ENCODE measurements around the gene DNAJC10. TPM values are rescaled to one million over a fixed set of nuclear protein-coding genes. Genes with fewer than 3 reads are reported as not detected.

The DNAJC10 gene
- total and polyA plus RNA-seq, 9 of the 15 experiments (the other 6 are each of a cell fraction or from before 2014, with no cell fraction given), result 9.8 to 77.7 (median 57.3) TPM

- DNase-seq (ENCODE audit: extremely low read depth in 1 of 4, low spot score in 3 of 4), result no peak
- H3K27me3 ChIP-seq (ENCODE audit: control insufficient read depth in 2 of 2, insufficient read depth in 2 of 2, low read length in 2 of 2), result no peaks in the 10 kb centered on the region
- peaks cover 71% of the 10 kb centered on the region for H3K36me3 ChIP-seq (ENCODE audit: control insufficient read depth, insufficient read depth, low read length)
- WGBS (ENCODE audit: insufficient coverage, low coverage, missing lambda C conversion rate), result 79% methylated on average over 2 of the region's 2 CpGs
- ATAC-seq, result no peak
- no peak overlapping the region for H2AFZ ChIP-seq (ENCODE audit: low read depth, low read length)
- CTCF ChIA-PET (ENCODE audit: low intra/inter-chr PET ratio), result no interaction called here
- in situ Hi-C loops (cut with MboI) (no loop called here), intact Hi-C loops (cut with micrococcal nuclease) (no loop called here)
- POLR2A ChIA-PET, result interaction anchor here (0.7 kb wide), 1 partner anchor 9 kb away, joined by 3 read pairs; no protein-coding TSS in a partner anchor
- H3K4me2 ChIP-seq (ENCODE audit: insufficient read depth, low read length), result no peak overlapping the region
- no peak overlapping the region for H3K9ac ChIP-seq (ENCODE audit: insufficient read depth in 1 of 2, low read depth in 2 of 2, low read length in 2 of 2)
- H3K4me3 ChIP-seq, result no peak overlapping the region
- no peak overlapping the region for H3K27ac ChIP-seq (ENCODE audit: extremely low read depth, low read depth, low read length)
- no peaks in the 10 kb centered on the region for H3K79me2 ChIP-seq (ENCODE audit: control insufficient read depth, insufficient read depth, low read length)
- H3K9me3 ChIP-seq (replicated peaks; ENCODE audit: control insufficient read depth, insufficient read depth, low read depth, low read length), result no peaks in the 10 kb centered on the region
- no TSS peak for BruUV-seq (replicated peaks)
- no peaks in the 10 kb centered on the region for H3K4me1 ChIP-seq (replicated peaks in 1 of 2; ENCODE audit: control insufficient read depth in 2 of 2, insufficient read depth in 2 of 2, low read length in 2 of 2)
- no peaks in the 10 kb centered on the region for H4K20me1 ChIP-seq (replicated peaks; ENCODE audit: control insufficient read depth, insufficient read depth, low read length)
- H3K9me1 ChIP-seq (ENCODE audit: control insufficient read depth, insufficient read depth, low read length), result no peaks in the 10 kb centered on the region
- TF ChIP-seq ZNF431 (CRISPR knock-in tag; IDR thresholded peaks at IDR 0.05), result no peak
- TF ChIP-seq HLTF (IDR thresholded peaks at IDR 0.05), result no peak
- no peak for TF ChIP-seq YBX1 (IDR thresholded peaks at IDR 0.05)
- no peak for TF ChIP-seq PRMT5 (CRISPR knock-in tag; IDR thresholded peaks at IDR 0.05)
- TF ChIP-seq CAMTA2 (CRISPR knock-in tag; conservative IDR thresholded peaks at IDR 0.05), result no peak
- TF ChIP-seq HMG20B (CRISPR knock-in tag; IDR thresholded peaks at IDR 0.05), result no peak
- TF ChIP-seq SIN3B (IDR thresholded peaks at IDR 0.05; ENCODE audit: low read depth), result no peak
- no peak for TF ChIP-seq NELFE (IDR thresholded peaks at IDR 0.05; ENCODE audit: insufficient read depth, insufficient read length)
- no peak for TF ChIP-seq SRSF3 (IDR thresholded peaks at IDR 0.05; ENCODE audit: insufficient read depth, low read length)
- TF ChIP-seq ARID3B (CRISPR knock-in tag; IDR thresholded peaks at IDR 0.05; ENCODE audit: borderline replicate concordance), result no peak
- no peak for TF ChIP-seq MCM5 (IDR thresholded peaks at IDR 0.05; ENCODE audit: low read depth)
- TF ChIP-seq PREB (CRISPR knock-in tag; IDR thresholded peaks at IDR 0.05), result no peak
- no peak for TF ChIP-seq ZMIZ1 (IDR thresholded peaks at IDR 0.05; ENCODE audit: low read depth in 2 of 2, low read length in 2 of 2)
- TF ChIP-seq GABPB2 (CRISPR knock-in tag; conservative IDR thresholded peaks at IDR 0.05), result no peak
- TF ChIP-seq NONO (IDR thresholded peaks at IDR 0.05; ENCODE audit: low read depth in 2 of 2, low read length in 1 of 2), result no peak
- no peak for TF ChIP-seq ZNF511 (CRISPR knock-in tag; IDR thresholded peaks at IDR 0.05)
- TF ChIP-seq ZSCAN29 (IDR thresholded peaks at IDR 0.05), result no peak
- TF ChIP-seq COPS2 (conservative IDR thresholded peaks at IDR 0.05), result no peak
- no peak for FAIRE-seq
Observed at GRCh38 chr2:182740701-182741100, 24.6 kb downstream of the DNAJC10 start.
